K562 (cell line): ENCODE measurements around the gene TMEM123. TPM values are rescaled to one million over a fixed set of nuclear protein-coding genes. Genes with fewer than 3 reads are reported as not detected.

ENCODE experiments used
- ATAC-seq: fragments of 200-7000 bp; cut with Tn5 transposase; 3 replicates; pipeline ENCODE4 v1.9.1; 2020; ENCODE audit warnings: moderate library complexity
- BruUV-seq: library from RNA; stranded (reverse); fragments of 400-500 nt; replicated peaks from 2 replicates; lab custom pipeline; 2021; lab: Mats Ljungman, UMichigan
- CTCF ChIA-PET: fragments of 300-600 bp; formaldehyde crosslinking; extraction: SDS; loops from one replicate; lab custom pipeline; 2021; ENCODE audit warnings: low intra/inter-chr PET ratio; lab: Yijun Ruan, JAX
- POLR2A ChIA-PET: fragments of 300-600, 350-650 bp; sonication (Branson Sonifier 250); formaldehyde crosslinking; extraction: SDS; loops from one replicate; lab custom pipeline; 2021; ENCODE audit warnings: antibody characterized with exemption, inconsistent platforms; lab: Yijun Ruan, JAX
- DNase-seq, 4 experiments: peaks; one replicate each; pipeline versions ENCODE4 v3.0.0 to v3.0.0-alpha.2; 2011 to 2018; ENCODE audit warnings: low spot score in 3 of 4, mixed read lengths in 3 of 4; ENCODE audit errors: extremely low read depth in 1 of 4
- FAIRE-seq: peaks from 2 replicates; lab custom pipeline; 2011; peaks lifted over from hg19 to GRCh38; lab: Jason Lieb, UNC
- H2AFZ ChIP-seq: 2 replicates; pipeline ENCODE4 v1.6.0; 2011; ENCODE audit warnings: low read depth, low read length, control low read depth, inconsistent platforms
- H3K27ac ChIP-seq: fragments of 200-600 bp; 3 replicates; pipeline ENCODE4 v1.8.0; 2011; ENCODE audit warnings: low read depth, mild to moderate bottlenecking, control low read depth, inconsistent platforms, low read length, moderate library complexity, mixed read lengths; ENCODE audit errors: extremely low read depth
- H3K27me3 ChIP-seq, 2 experiments: fragments of 300-600 bp in 1 of 2; 2 replicates in 1 of 2; 3 replicates in 1 of 2; pipeline versions ENCODE4 v1.6.0 to v1.8.0; 2011; ENCODE audit warnings: inconsistent platforms in 2 of 2, low read length in 2 of 2, mild to moderate bottlenecking in 1 of 2, mixed read lengths in 1 of 2, moderate library complexity in 1 of 2; ENCODE audit not compliant: control insufficient read depth in 2 of 2, insufficient read depth in 2 of 2
- H3K36me3 ChIP-seq: fragments of 300-600 bp; 3 replicates; pipeline ENCODE4 v1.8.0; 2011; ENCODE audit warnings: mild to moderate bottlenecking, low read length, inconsistent platforms; ENCODE audit not compliant: control insufficient read depth, insufficient read depth
- H3K4me1 ChIP-seq, 2 experiments: fragments of 200-600 bp in 1 of 2; replicated peaks in 1 of 2; 2 replicates in 1 of 2; 3 replicates in 1 of 2; pipeline versions ENCODE4 v1.5.1 to v1.8.0; 2011; ENCODE audit warnings: inconsistent platforms in 2 of 2, low read length in 2 of 2, mild to moderate bottlenecking in 1 of 2, mixed read lengths in 1 of 2, moderate library complexity in 1 of 2; ENCODE audit not compliant: control insufficient read depth in 2 of 2, insufficient read depth in 2 of 2
- H3K4me2 ChIP-seq: 2 replicates; pipeline ENCODE4 v1.6.1; 2011; ENCODE audit warnings: low read length, control low read depth, inconsistent platforms, mixed read lengths; ENCODE audit not compliant: insufficient read depth
- H3K4me3 ChIP-seq: fragments of 200-600 bp; sonication (generic), shearing (Covaris generic); 2 replicates; pipeline ENCODE4 v1.5.1; 2016; ENCODE audit warnings: control low read depth, inconsistent platforms
- H3K79me2 ChIP-seq: fragments of 200-600 bp; 3 replicates; pipeline ENCODE4 v1.8.0; 2011; ENCODE audit warnings: low read length, inconsistent platforms; ENCODE audit not compliant: control insufficient read depth, insufficient read depth
- H3K9ac ChIP-seq, 2 experiments: 2 replicates each; pipeline versions ENCODE4 v1.6.0 to v1.6.1; 2011; ENCODE audit warnings: low read depth in 2 of 2, low read length in 2 of 2, control low read depth in 1 of 2, inconsistent platforms in 1 of 2, mild to moderate bottlenecking in 1 of 2, mixed read lengths in 1 of 2; ENCODE audit not compliant: insufficient read depth in 1 of 2
- H3K9me1 ChIP-seq: one replicate; pipeline ENCODE4 v1.6.0; 2011; ENCODE audit warnings: inconsistent platforms, mild to moderate bottlenecking, low read length, moderate library complexity; ENCODE audit not compliant: control insufficient read depth, insufficient read depth
- H3K9me3 ChIP-seq: replicated peaks from 2 replicates; pipeline ENCODE4 v1.5.1; 2011; ENCODE audit warnings: low read depth, low read length, inconsistent platforms; ENCODE audit not compliant: control insufficient read depth, insufficient read depth
- H4K20me1 ChIP-seq: replicated peaks from 2 replicates; pipeline ENCODE4 v1.6.1; 2011; ENCODE audit warnings: low read length, inconsistent platforms, mixed read lengths; ENCODE audit not compliant: control insufficient read depth, insufficient read depth
- BRF1 ChIP-seq: IDR thresholded peaks from 3 replicates; pipeline ENCODE4 v1.6.1; 2011; ENCODE audit warnings: borderline replicate concordance, mild to moderate bottlenecking; ENCODE audit not compliant: insufficient read length; ENCODE audit errors: extremely low read depth
- HNRNPK ChIP-seq: fragments of 200-400 bp; formaldehyde crosslinking; IDR thresholded peaks from one replicate; pipeline ENCODE4 v1.6.1; 2018; ENCODE audit warnings: mild to moderate bottlenecking, low read depth, low read length; ENCODE audit not compliant: poor library complexity, severe bottlenecking
- MEIS2 ChIP-seq: fragments of 450-650 bp; IDR thresholded peaks from 2 replicates; pipeline ENCODE4 v1.6.1; 2014; ENCODE audit warnings: mild to moderate bottlenecking; ENCODE audit not compliant: partially characterized antibody
- NR4A1 ChIP-seq, 2 experiments: fragments of 250-450 bp in 1 of 2; fragments of 450-650 bp in 1 of 2; sonication (Bioruptor Pico) in 1 of 2; IDR thresholded peaks; 2 replicates each; pipeline versions ENCODE4 v1.4.0 to v1.6.1; 2016 to 2020; ENCODE audit warnings: mild to moderate bottlenecking in 2 of 2, missing compliant biosample characterization in 1 of 2, missing genetic modification characterization in 1 of 2, moderate library complexity in 1 of 2
- RBM39 ChIP-seq: fragments of 200-400 bp; formaldehyde crosslinking; optimal IDR thresholded peaks from 2 replicates; pipeline ENCODE3; 2018; ENCODE audit warnings: low read depth, low read length
- ZNF586 ChIP-seq: fragments of 450-650 bp; formaldehyde crosslinking; conservative IDR thresholded peaks from 2 replicates; pipeline ENCODE4 v1.4.0; 2020; ENCODE audit warnings: mild to moderate bottlenecking, moderate library complexity
- WGBS: fragments of 100-300 bp; shearing (Covaris generic); methylation state at CpG from one replicate; pipeline ENCODE4 v1.1.6; 2016; ENCODE audit warnings: low coverage, mixed read lengths; ENCODE audit not compliant: insufficient coverage; ENCODE audit errors: missing lambda C conversion rate; 5-methylcytosine and 5-hydroxymethylcytosine counted together
- in situ Hi-C: fragments of 300-500 bp; cut with MboI; formaldehyde crosslinking; loops from 4 replicates; pipeline ENCODE4 v1.15.0; 2018; ENCODE audit warnings: inconsistent platforms, mixed read lengths
- intact Hi-C: fragments of 100-400 bp; cut with micrococcal nuclease; formaldehyde crosslinking; loops from 2 replicates; pipeline ENCODE4 v1.14.2; 2022
- polyA plus RNA-seq, 8 experiments: library from polyadenylated mRNA; depleted of rRNA in 4 of 8; stranded (reverse) in 5 of 8; unstranded in 3 of 8; fragments of >200 nt; fragmentation: Nextera tagmentation in 2 of 8; fragmentation: Illumina TruSeq in 1 of 8; extraction: Ambion mirVana in 2 of 8; extraction: Trizol in 1 of 8; gene quantifications; 2 replicates each; pipeline versions ENCODE4 v1.2.1 to v1.2.3, GENCODE V29; 2011 to 2014; ENCODE audit warnings: inconsistent platforms in 1 of 8, missing spikeins in 1 of 8
- total RNA-seq, 7 experiments: library from RNA; depleted of rRNA in 6 of 7; stranded (reverse); fragments of >200 nt in 6 of 7; fragmentation: Illumina TruSeq in 2 of 7; extraction: Trizol in 2 of 7; gene quantifications; 2 replicates each; pipeline versions ENCODE4 v1.2.1 to v1.2.3, GENCODE V29; 2011 to 2021; ENCODE audit warnings: low replicate concordance in 1 of 7
- TF ChIP-seq, protein P1 (sequence below): fragments of 450-650 bp; formaldehyde crosslinking; IDR thresholded peaks from 2 replicates; pipeline ENCODE4 v1.4.0; 2020; ENCODE audit warnings: mild to moderate bottlenecking, mixed read lengths
- TF ChIP-seq, protein P2 (sequence below): fragments of 250-450 bp; sonication (Bioruptor Pico); IDR thresholded peaks from 2 replicates; pipeline ENCODE4 v1.8.0; 2022; ENCODE audit warnings: moderate library complexity, mild to moderate bottlenecking, inconsistent platforms
- TF ChIP-seq, protein P3 (sequence below): fragments of 450-650 bp; formaldehyde crosslinking; IDR thresholded peaks from 2 replicates; pipeline ENCODE4 v1.4.0; 2020; ENCODE audit warnings: mild to moderate bottlenecking, moderate library complexity
- TF ChIP-seq, protein P4 (sequence below): sonication (generic); formaldehyde crosslinking; IDR thresholded peaks from 2 replicates; pipeline ENCODE4 v1.8.1; 2023; ENCODE audit warnings: mild to moderate bottlenecking, missing genetic modification reagents

TMEM123 gene
- total and polyA plus RNA-seq, 9 of the 15 experiments (the other 6 are each of a cell fraction or from before 2014, with no cell fraction given): 19.8 to 344 (median 82.4) TPM

DNA sequence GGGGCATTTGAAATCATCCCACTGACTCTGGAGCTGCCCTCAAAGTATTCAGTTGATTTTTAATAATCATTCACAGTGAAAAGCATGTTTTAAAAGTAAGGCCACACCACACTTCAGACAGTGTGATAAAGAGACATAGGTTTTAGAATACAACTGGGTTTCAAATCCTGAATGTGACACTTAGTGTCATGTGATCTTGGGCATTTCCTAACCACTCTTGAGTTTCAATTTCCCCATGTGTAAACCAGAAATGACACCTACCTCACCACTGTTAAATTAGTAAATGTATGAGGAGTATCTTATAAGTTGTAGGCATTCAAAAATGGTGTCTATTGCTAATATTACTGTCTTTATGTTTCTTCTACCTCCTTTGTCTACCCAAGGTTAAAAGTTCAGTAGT, 5.4 kb downstream of the TMEM123 start:
- Histone ChIP-seq H3K9ac (no peak overlapping the region), H3K27me3 (no peaks in the 10 kb centered on the region), H3K4me2 (no peak overlapping the region), H3K27ac (no peak overlapping the region), H3K36me3 (peaks cover 40% of the 10 kb centered on the region), H2AFZ (no peak overlapping the region), H4K20me1 (peaks cover 14% of the 10 kb centered on the region), H3K79me2 (peaks cover 63% of the 10 kb centered on the region), H3K4me3 (no peak overlapping the region), H3K9me1 (no peaks in the 10 kb centered on the region), H3K9me3 (no peaks in the 10 kb centered on the region), H3K4me1 (peaks cover 7 to 26% of the 10 kb centered on the region in 2 experiments; a peak in 4 of 5 replicates)
- in situ Hi-C loops: no loop called here
- POLR2A ChIA-PET: no interaction called here
- intact Hi-C loops: no loop called here
- DNase-seq (no peak), FAIRE-seq (no peak), ATAC-seq (no peak)
- BruUV-seq: no TSS peak
- TF ChIP-seq ZNF586: no peak
- TF ChIP-seq BRF1: no peak
- TF ChIP-seq, protein P1, sequence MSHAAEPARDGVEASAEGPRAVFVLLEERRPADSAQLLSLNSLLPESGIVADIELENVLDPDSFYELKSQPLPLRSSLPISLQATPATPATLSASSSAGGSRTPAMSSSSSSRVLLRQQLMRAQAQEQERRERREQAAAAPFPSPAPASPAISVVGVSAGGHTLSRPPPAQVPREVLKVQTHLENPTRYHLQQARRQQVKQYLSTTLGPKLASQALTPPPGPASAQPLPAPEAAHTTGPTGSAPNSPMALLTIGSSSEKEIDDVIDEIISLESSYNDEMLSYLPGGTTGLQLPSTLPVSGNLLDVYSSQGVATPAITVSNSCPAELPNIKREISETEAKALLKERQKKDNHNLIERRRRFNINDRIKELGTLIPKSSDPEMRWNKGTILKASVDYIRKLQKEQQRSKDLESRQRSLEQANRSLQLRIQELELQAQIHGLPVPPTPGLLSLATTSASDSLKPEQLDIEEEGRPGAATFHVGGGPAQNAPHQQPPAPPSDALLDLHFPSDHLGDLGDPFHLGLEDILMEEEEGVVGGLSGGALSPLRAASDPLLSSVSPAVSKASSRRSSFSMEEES (CRISPR knock-in tag): peak; percentile 74
- CTCF ChIA-PET: no interaction called here

DNA sequence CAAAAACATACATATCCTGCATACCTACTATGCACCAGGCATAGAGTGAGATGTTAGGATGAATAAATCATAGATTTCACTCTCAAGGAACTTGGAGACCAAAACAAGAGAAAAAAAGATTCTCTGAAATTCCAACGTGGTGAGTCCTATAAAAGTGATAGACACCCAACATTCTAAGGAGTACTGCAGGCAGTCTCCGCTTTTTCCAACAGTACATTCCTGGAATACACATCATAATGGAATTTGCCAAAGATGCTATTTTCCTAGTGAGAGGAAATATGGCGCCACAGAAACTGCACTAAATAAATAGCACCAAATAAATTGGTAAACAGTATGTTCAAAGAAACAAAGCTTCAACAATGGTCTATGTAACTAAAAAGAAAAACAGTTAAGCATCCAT, 6.0 kb downstream of the TMEM123 start:
- FAIRE-seq (no peak), DNase-seq (no peak), ATAC-seq (no peak)
- in situ Hi-C loops (no loop called here), intact Hi-C loops (no loop called here)
- no peak overlapping the region for H3K27ac ChIP-seq
- no peaks in the 10 kb centered on the region for H3K9me1 ChIP-seq
- H3K9ac ChIP-seq: no peak overlapping the region
- WGBS: 73% methylated on average over 3 of the region's 3 CpGs
- no peak overlapping the region for H3K4me2 ChIP-seq
- CTCF ChIA-PET: no interaction called here
- no peak overlapping the region for H3K4me3 ChIP-seq
- peaks cover 3 to 26% of the 10 kb centered on the region in 2 experiments; a peak in 4 of 5 replicates for H3K4me1 ChIP-seq
- POLR2A ChIA-PET: no interaction called here
- peaks cover 40% of the 10 kb centered on the region for H3K36me3 ChIP-seq
- H3K27me3 ChIP-seq: no peaks in the 10 kb centered on the region
- peaks cover 57% of the 10 kb centered on the region for H3K79me2 ChIP-seq
- H4K20me1 ChIP-seq: peaks cover 14% of the 10 kb centered on the region
- H3K9me3 ChIP-seq: no peaks in the 10 kb centered on the region
- H2AFZ ChIP-seq: no peak overlapping the region
- BruUV-seq: no TSS peak
- TF ChIP-seq NR4A1 (CRISPR knock-in tag; IDR thresholded peaks at IDR 0.05) (no peak), NR4A1 (tag; IDR thresholded peaks at IDR 0.05) (no peak), MEIS2 (no peak), RBM39 (no peak), HNRNPK (no peak)
- TF ChIP-seq, protein P2, sequence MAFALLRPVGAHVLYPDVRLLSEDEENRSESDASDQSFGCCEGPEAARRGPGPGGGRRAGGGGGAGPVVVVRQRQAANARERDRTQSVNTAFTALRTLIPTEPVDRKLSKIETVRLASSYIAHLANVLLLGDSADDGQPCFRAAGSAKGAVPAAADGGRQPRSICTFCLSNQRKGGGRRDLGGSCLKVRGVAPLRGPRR (CRISPR knock-in tag): no peak
- TF ChIP-seq, protein P3, sequence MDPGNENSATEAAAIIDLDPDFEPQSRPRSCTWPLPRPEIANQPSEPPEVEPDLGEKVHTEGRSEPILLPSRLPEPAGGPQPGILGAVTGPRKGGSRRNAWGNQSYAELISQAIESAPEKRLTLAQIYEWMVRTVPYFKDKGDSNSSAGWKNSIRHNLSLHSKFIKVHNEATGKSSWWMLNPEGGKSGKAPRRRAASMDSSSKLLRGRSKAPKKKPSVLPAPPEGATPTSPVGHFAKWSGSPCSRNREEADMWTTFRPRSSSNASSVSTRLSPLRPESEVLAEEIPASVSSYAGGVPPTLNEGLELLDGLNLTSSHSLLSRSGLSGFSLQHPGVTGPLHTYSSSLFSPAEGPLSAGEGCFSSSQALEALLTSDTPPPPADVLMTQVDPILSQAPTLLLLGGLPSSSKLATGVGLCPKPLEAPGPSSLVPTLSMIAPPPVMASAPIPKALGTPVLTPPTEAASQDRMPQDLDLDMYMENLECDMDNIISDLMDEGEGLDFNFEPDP: no peak
- TF ChIP-seq, protein P4, sequence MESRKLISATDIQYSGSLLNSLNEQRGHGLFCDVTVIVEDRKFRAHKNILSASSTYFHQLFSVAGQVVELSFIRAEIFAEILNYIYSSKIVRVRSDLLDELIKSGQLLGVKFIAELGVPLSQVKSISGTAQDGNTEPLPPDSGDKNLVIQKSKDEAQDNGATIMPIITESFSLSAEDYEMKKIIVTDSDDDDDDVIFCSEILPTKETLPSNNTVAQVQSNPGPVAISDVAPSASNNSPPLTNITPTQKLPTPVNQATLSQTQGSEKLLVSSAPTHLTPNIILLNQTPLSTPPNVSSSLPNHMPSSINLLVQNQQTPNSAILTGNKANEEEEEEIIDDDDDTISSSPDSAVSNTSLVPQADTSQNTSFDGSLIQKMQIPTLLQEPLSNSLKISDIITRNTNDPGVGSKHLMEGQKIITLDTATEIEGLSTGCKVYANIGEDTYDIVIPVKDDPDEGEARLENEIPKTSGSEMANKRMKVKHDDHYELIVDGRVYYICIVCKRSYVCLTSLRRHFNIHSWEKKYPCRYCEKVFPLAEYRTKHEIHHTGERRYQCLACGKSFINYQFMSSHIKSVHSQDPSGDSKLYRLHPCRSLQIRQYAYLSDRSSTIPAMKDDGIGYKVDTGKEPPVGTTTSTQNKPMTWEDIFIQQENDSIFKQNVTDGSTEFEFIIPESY (CRISPR knock-in tag): no peak
